RWPE1 (cell line): ENCODE measurements around the gene NBAS.

ENCODE experiments used
- CTCF ChIA-PET: fragments of 350-600 bp; sonication (Branson Sonifier 250); formaldehyde crosslinking; extraction: SDS; loops from one replicate; lab custom pipeline; 2021; lab: Yijun Ruan, JAX
- POLR2A ChIA-PET: fragments of 400-600 bp; formaldehyde crosslinking; extraction: SDS; loops from one replicate; lab custom pipeline; 2020; ENCODE audit warnings: antibody characterized with exemption; ENCODE audit not compliant: low non-redundant PET; lab: Yijun Ruan, JAX
- DNase-seq: peaks from one replicate; pipeline ENCODE4 v3.0.0; 2012; ENCODE audit warnings: low spot score
- H3K27ac ChIP-seq: fragments of 450-650 bp; 2 replicates; pipeline ENCODE4 v1.5.1; 2017
- CTCF ChIP-seq: fragments of 450-650 bp; conservative IDR thresholded peaks from 2 replicates; pipeline ENCODE4 v1.5.1; 2017; ENCODE audit warnings: low read depth, mild to moderate bottlenecking

NBAS gene

GRCh38 chr2:15186118-15186517, 375.0 kb downstream of the NBAS start:
- POLR2A ChIA-PET, result no interaction called here
- H3K27ac ChIP-seq, result no peak overlapping the region
- TF ChIP-seq CTCF, result no peak
- DNase-seq, result no peak
- CTCF ChIA-PET, result interaction anchor here (0.6 kb wide), 1 partner anchor 481 kb away, joined by 6 read pairs; no protein-coding TSS in a partner anchor

- CTCF ChIA-PET, result interaction anchor here (0.6 kb wide), 1 partner anchor 790 kb away, joined by 3 read pairs; no protein-coding TSS in a partner anchor
- TF ChIP-seq CTCF, result no peak
- POLR2A ChIA-PET, result no interaction called here
- H3K27ac ChIP-seq, result no peak overlapping the region
- DNase-seq, result no peak
Measured at GRCh38 chr2:15184491-15184890, 376.6 kb downstream of the NBAS start.

- POLR2A ChIA-PET, result no interaction called here
- CTCF ChIA-PET, result interaction anchor here (0.6 kb wide), 1 partner anchor 120 kb away, joined by 3 read pairs; no protein-coding TSS in a partner anchor
- no peak overlapping the region for H3K27ac ChIP-seq
- no peak for TF ChIP-seq CTCF
- DNase-seq, result no peak
Measured at GRCh38 chr2:15182275-15182674, 378.9 kb downstream of the NBAS start.

GRCh38 chr2:15181092-15181745, 379.9 kb downstream of the NBAS start:
- no peak for TF ChIP-seq CTCF
- no peak for DNase-seq
- H3K27ac ChIP-seq, result no peak overlapping the region
- CTCF ChIA-PET, result no interaction called here
- POLR2A ChIA-PET, result no interaction called here

- H3K27ac ChIP-seq, result no peak overlapping the region
- no peak for TF ChIP-seq CTCF
- ChIA-PET POLR2A (no interaction called here), CTCF (no interaction called here)
- DNase-seq, result no peak
Measured at GRCh38 chr2:15180379-15180778, 380.8 kb downstream of the NBAS start.

GRCh38 chr2:15178946-15179345, 382.2 kb downstream of the NBAS start:
- no peak for DNase-seq
- CTCF ChIA-PET, result no interaction called here
- no peak overlapping the region for H3K27ac ChIP-seq
- POLR2A ChIA-PET, result no interaction called here
- TF ChIP-seq CTCF, result no peak
